ENCODE results near the gene MGAT3. TPM values are rescaled to one million over a fixed set of nuclear protein-coding genes. Genes with fewer than 3 reads are reported as not detected.
A peak's percentile ranks its signal among the peaks of the same experiment; 100 is the strongest.

MGAT3 gene
- total RNA-seq, 1 donor from 2014 or later = 47.0 TPM

DNA sequence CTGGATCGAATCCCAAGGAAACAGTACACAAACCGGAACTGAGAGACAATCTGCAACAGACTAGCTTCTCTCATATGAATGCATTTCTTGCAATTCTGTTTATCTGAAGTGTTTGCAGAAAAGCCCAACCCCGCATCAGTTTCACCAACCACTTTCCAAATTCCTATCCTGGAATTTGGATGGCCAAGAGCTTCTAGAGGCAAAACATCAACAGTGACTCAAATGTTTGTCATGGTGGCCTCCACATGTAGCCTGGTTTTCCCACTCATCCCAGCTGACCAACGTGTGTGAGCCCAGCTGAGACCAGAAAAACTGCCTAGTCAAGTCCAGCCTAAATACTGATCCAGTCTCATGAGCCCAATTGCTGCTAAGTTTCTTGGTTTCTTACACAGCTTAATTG, 36.9 kb downstream of the MGAT3 start:
- Mint-ChIP-seq H3K4me1 (ENCODE audit: unreplicated experiment) (peaks cover 19% of the 10 kb centered on the region), H3K27ac (peak overlapping the region; percentile 17), H3K9me3 (no peaks in the 10 kb centered on the region), H3K36me3 (peaks cover 5% of the 10 kb centered on the region), H3K4me3 (no peak overlapping the region), H3K27me3 (no peaks in the 10 kb centered on the region)
- TF ChIP-seq CTCF (conservative IDR thresholded peaks at IDR 0.05) = no peak
- no peak for DNase-seq (ENCODE audit: extremely low spot score, unreplicated experiment)

- no peak for TF ChIP-seq CTCF (conservative IDR thresholded peaks at IDR 0.05)
- H3K4me3 Mint-ChIP-seq = no peak overlapping the region
Observed at GRCh38 chr22:39494471-39495120, 37.8 kb downstream of the MGAT3 start.

DNA sequence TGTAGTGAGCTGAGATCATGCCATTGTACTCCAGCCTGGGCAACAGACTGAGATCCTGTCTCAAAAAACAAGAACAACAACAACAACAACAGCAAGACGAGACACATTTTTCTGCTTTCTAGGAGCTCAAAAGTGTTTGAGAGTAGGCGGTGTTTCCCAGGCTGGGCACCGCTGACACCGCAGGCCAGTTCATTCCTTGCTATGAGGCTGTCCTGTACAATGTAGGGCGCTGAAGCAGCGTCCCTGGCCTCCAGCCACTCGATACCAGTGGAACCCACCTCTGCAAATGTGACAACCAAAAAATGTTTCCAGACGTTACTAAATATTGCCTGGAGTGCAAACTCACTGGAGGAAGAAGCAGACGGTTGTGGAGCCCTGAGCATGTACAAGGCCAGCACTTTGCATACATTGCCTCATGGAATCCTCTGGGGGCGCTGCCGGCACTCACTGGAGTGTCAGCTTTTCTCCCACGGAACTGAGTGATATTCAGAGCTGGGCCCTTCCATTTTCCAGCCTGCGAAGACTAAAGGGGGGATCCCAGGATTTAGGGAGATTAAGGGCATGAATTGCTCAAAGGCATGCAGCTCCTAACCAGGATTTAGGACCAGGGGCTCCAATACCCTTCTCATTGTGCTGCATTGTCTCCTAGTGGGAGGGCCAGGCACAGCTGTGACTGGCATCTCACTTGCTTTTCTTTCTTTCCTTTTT, 39.5 kb downstream of the MGAT3 start:
- Mint-ChIP-seq H3K27ac (peak overlapping the region; percentile 41), H3K4me1 (ENCODE audit: unreplicated experiment) (peaks cover 24% of the 10 kb centered on the region), H3K4me3 (no peak overlapping the region), H3K9me3 (no peaks in the 10 kb centered on the region), H3K27me3 (no peaks in the 10 kb centered on the region), H3K36me3 (no peaks in the 10 kb centered on the region)
- no peak for DNase-seq (ENCODE audit: extremely low spot score, unreplicated experiment)
- peak; percentile 86 for TF ChIP-seq CTCF (conservative IDR thresholded peaks at IDR 0.05)

More at GRCh38 chr22:39494471-39495120, 37.8 kb downstream of the MGAT3 start:
- no peaks in the 10 kb centered on the region for H3K9me3 Mint-ChIP-seq
- H3K36me3 Mint-ChIP-seq = peaks cover 5% of the 10 kb centered on the region
- no peak overlapping the region for H3K27ac Mint-ChIP-seq
- DNase-seq (ENCODE audit: extremely low spot score, unreplicated experiment) = no peak
- peaks cover 26% of the 10 kb centered on the region for H3K4me1 Mint-ChIP-seq (ENCODE audit: unreplicated experiment)
- no peaks in the 10 kb centered on the region for H3K27me3 Mint-ChIP-seq

GRCh38 chr22:39497429-39497828, 40.6 kb downstream of the MGAT3 start:
- H3K4me3 Mint-ChIP-seq = no peak overlapping the region
- H3K4me1 Mint-ChIP-seq (ENCODE audit: unreplicated experiment) = peaks cover 34% of the 10 kb centered on the region
- no peaks in the 10 kb centered on the region for H3K36me3 Mint-ChIP-seq
- H3K27ac Mint-ChIP-seq = no peak overlapping the region
- no peaks in the 10 kb centered on the region for H3K27me3 Mint-ChIP-seq
- no peak for DNase-seq (ENCODE audit: extremely low spot score, unreplicated experiment)
- no peak for TF ChIP-seq CTCF (conservative IDR thresholded peaks at IDR 0.05)
- H3K9me3 Mint-ChIP-seq = no peaks in the 10 kb centered on the region

GRCh38 chr22:39498368-39498767, 41.6 kb downstream of the MGAT3 start:
- Mint-ChIP-seq H3K9me3 (no peaks in the 10 kb centered on the region), H3K27me3 (no peaks in the 10 kb centered on the region), H3K27ac (no peak overlapping the region), H3K4me1 (ENCODE audit: unreplicated experiment) (peaks cover 38% of the 10 kb centered on the region), H3K4me3 (no peak overlapping the region), H3K36me3 (no peaks in the 10 kb centered on the region)
- TF ChIP-seq CTCF (conservative IDR thresholded peaks at IDR 0.05) = no peak
- DNase-seq (ENCODE audit: extremely low spot score, unreplicated experiment) = no peak

Data from type B pancreatic cell (in vitro differentiated cells).